Stimulated activated CD8-positive, alpha-beta memory T cell treated with anti-CD3 and anti-CD28 coated beads, Interleukin-4, amount 100 ng/mL, for 1 hour (primary cell): ENCODE results near the gene TLL1.

Experiments used
- DNase-seq, 2 donors: peaks; one replicate each; pipeline ENCODE4 v3.0.0-alpha.2; 2020; ENCODE audit warnings: low read depth in 2 of 2, low spot score in 1 of 2

Gene TLL1

GRCh38 chr4:165970703-165971420 lies 97.8 kb downstream of the TLL1 start:
- no peak for DNase-seq

GRCh38 chr4:165971446-165971845 lies 98.4 kb downstream of the TLL1 start:
- DNase-seq = no peak

- no peak for DNase-seq
Measured at GRCh38 chr4:165971933-165972332, 98.9 kb downstream of the TLL1 start.

- no peak for DNase-seq
Measured at GRCh38 chr4:165972747-165973146, 99.7 kb downstream of the TLL1 start.

- no peak for DNase-seq
Measured at GRCh38 chr4:165982934-165983333, 109.9 kb downstream of the TLL1 start.

- DNase-seq = no peak
Measured at GRCh38 chr4:165986956-165987698, 114.1 kb downstream of the TLL1 start.

GRCh38 chr4:165991325-165992180 lies 118.5 kb downstream of the TLL1 start:
- DNase-seq = no peak

GRCh38 chr4:165992283-165992682 lies 119.2 kb downstream of the TLL1 start:
- no peak for DNase-seq

- no peak for DNase-seq
Measured at GRCh38 chr4:165994701-165995100, 121.7 kb downstream of the TLL1 start.

GRCh38 chr4:166003811-166004210 lies 130.8 kb downstream of the TLL1 start:
- DNase-seq = no peak

GRCh38 chr4:166006217-166006616 lies 133.2 kb downstream of the TLL1 start:
- DNase-seq = no peak

GRCh38 chr4:166008510-166008909 lies 135.5 kb downstream of the TLL1 start:
- DNase-seq = no peak

GRCh38 chr4:166012129-166013030 lies 139.3 kb downstream of the TLL1 start:
- DNase-seq = no peak

- DNase-seq = no peak
Measured at GRCh38 chr4:166014411-166014810, 141.4 kb downstream of the TLL1 start.

GRCh38 chr4:166017804-166018203 lies 144.8 kb downstream of the TLL1 start:
- no peak for DNase-seq

- DNase-seq = no peak
Measured at GRCh38 chr4:166019441-166020220, 146.6 kb downstream of the TLL1 start.

GRCh38 chr4:166021617-166022016 lies 148.6 kb downstream of the TLL1 start:
- DNase-seq = no peak

- no peak for DNase-seq
Measured at GRCh38 chr4:166034965-166035364, 161.9 kb downstream of the TLL1 start.

- DNase-seq = no peak
Measured at GRCh38 chr4:166039822-166040221, 166.8 kb downstream of the TLL1 start.

- no peak for DNase-seq
Measured at GRCh38 chr4:166042510-166043055, 169.5 kb downstream of the TLL1 start.
